ENCODE data around the gene NKPD1. TPM values are rescaled to one million over a fixed set of nuclear protein-coding genes. Genes with fewer than 3 reads are reported as not detected.
A peak's percentile ranks its signal among the peaks of the same experiment; 100 is the strongest.

NKPD1 gene
- total RNA-seq, 1 donor from 2014 or later: 0.10 TPM

DNA sequence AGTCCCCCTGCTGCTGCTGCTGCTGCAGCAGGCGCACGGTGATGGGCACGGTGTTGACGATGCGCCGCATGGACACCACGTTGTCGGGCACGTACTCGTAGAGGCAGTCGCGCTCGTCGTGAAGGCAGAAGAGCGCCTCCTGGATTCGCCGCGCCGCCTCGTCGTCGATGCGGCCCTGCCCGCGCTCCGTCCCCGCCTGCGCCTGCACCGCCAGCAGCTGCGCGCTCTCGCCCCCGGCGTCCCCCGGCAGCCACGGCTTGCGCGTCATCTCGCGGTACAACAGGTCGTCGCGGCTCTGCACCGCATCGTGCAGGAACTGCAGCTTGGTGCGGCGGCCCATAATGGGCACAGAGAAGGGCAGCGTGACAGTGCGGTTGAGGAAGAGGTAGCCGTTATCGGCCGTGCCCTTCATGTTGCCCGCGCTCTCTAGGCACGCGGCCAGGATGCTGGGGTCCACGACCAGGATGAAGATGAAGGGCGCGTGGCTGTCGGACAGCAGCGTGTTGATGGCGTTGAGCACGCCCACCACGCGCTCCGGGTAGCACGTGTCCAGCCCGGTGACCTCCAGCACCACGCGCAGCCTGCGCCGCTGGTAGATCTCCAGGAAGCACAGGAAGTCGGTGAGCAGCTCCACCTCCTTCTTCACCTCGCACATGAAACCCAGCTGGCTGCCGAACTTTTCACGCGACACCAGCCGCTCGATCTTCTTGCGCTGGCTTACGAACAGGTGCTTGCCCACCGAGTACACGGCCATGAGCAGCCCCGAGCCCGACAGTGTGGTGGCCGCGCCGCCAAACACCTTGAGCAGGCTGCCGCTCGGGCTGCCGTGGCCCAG, 8.1 kb downstream of the NKPD1 start:
- H3K4me1 Mint-ChIP-seq (ENCODE audit: low read depth): peaks cover 15% of the 10 kb centered on the region
- TF ChIP-seq, protein P1, sequence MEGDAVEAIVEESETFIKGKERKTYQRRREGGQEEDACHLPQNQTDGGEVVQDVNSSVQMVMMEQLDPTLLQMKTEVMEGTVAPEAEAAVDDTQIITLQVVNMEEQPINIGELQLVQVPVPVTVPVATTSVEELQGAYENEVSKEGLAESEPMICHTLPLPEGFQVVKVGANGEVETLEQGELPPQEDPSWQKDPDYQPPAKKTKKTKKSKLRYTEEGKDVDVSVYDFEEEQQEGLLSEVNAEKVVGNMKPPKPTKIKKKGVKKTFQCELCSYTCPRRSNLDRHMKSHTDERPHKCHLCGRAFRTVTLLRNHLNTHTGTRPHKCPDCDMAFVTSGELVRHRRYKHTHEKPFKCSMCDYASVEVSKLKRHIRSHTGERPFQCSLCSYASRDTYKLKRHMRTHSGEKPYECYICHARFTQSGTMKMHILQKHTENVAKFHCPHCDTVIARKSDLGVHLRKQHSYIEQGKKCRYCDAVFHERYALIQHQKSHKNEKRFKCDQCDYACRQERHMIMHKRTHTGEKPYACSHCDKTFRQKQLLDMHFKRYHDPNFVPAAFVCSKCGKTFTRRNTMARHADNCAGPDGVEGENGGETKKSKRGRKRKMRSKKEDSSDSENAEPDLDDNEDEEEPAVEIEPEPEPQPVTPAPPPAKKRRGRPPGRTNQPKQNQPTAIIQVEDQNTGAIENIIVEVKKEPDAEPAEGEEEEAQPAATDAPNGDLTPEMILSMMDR (IDR thresholded peaks at IDR 0.05): peak; percentile 40
- DNase-seq (ENCODE audit: low spot score): no peak
- peaks cover 5% of the 10 kb centered on the region for H3K36me3 Mint-ChIP-seq (ENCODE audit: low read depth)
- H3K27ac Mint-ChIP-seq (ENCODE audit: unreplicated experiment): no peak overlapping the region
- H3K4me3 Mint-ChIP-seq (ENCODE audit: unreplicated experiment): no peak overlapping the region
- no peaks in the 10 kb centered on the region for H3K9me3 Mint-ChIP-seq (ENCODE audit: low read depth)
- H3K27me3 Mint-ChIP-seq (ENCODE audit: low read depth): no peaks in the 10 kb centered on the region

DNA sequence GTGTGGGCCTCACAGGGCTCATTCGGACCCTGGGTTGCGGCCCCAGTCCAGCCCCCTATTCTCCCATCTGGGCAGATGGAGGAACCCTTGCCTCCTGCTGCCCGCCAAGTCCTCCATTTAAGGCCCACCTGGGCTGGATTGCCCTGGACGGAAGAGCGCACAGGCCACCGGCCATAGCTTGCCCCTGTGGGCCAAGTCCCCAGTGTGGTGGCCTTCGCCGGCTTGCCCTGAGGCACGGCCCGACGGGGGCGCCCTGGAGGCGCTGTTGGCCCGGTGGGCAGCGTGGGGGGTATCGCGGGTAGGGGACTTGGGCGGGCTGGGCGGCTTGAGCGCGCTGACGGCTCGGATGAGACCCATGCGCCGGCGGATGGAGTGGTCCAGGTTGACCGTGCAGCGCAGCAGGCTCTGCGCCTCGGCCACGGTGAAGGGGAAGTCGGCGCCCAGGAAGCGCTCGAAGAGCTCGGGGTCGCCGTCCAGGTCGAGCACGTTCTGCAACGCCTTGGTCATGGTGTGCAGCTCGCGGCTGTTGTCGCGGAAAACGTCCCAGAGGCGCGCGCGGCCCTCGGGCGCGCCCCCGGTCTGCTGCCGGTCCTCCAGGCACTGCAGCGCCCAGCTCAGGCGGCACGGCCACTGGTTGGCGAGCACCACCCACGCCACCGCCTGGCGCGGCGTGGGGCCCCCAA, 8.8 kb downstream of the NKPD1 start:
- Mint-ChIP-seq H3K36me3 (ENCODE audit: low read depth) (peaks cover 5% of the 10 kb centered on the region), H3K9me3 (ENCODE audit: low read depth) (no peaks in the 10 kb centered on the region), H3K27ac (ENCODE audit: unreplicated experiment) (no peak overlapping the region), H3K4me1 (ENCODE audit: low read depth) (peaks cover 15% of the 10 kb centered on the region), H3K27me3 (ENCODE audit: low read depth) (no peaks in the 10 kb centered on the region), H3K4me3 (ENCODE audit: unreplicated experiment) (no peak overlapping the region)
- TF ChIP-seq, protein P1 (IDR thresholded peaks at IDR 0.05): no peak
- DNase-seq (ENCODE audit: low spot score): no peak

DNA sequence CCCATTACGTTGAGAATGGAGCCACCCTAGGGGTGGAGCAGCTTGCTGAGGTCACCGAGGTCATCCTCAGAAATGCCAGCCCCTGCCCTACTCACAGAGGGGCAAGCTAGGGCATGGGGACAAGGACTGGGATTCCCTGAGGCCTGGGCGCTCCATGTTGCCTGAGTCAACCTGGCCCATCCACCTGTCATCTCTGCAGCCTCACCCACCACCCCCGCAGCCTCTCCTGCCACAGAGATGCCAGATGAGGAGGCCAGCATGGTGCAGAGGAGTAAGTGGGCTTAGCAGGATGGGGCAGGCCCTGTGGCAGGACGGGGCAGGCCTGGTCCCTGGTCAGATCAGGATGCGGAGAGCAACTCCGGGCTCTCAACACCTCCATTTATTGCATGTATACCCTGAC, 9.5 kb downstream of the NKPD1 start:
- Mint-ChIP-seq H3K9me3 (ENCODE audit: low read depth) (no peaks in the 10 kb centered on the region), H3K4me3 (ENCODE audit: unreplicated experiment) (no peak overlapping the region), H3K4me1 (ENCODE audit: low read depth) (peaks cover 15% of the 10 kb centered on the region), H3K36me3 (ENCODE audit: low read depth) (peaks cover 5% of the 10 kb centered on the region), H3K27me3 (ENCODE audit: low read depth) (no peaks in the 10 kb centered on the region), H3K27ac (ENCODE audit: unreplicated experiment) (no peak overlapping the region)
- DNase-seq (ENCODE audit: low spot score): no peak
- TF ChIP-seq, protein P1 (IDR thresholded peaks at IDR 0.05): no peak

DNA sequence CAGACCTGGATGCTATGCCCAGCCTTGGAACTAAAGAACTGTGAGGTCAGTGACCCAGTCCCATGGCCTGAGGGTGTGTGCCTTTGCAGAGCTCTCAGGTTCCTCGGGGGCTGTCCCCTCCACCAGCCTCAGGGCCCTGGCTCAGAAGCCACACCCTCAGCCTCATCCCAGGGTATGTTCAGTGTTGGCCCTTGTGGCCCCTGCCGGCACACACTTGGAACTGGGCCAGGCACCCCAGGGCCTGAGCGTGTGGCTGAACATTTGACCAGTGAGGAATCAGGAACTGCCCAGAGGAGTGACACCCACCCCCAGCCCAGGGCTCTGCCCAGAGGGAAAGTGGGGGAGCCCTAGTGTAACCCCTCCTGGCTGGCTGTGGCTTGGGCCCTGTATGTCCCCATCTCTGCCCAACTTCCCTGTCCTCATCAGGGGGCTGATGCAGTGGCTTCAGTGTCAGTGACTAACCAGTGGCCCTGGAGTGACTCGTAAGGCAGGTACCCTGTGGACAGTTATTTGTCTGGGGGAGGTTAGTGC, 10.0 kb downstream of the NKPD1 start:
- TF ChIP-seq, protein P1 (IDR thresholded peaks at IDR 0.05): no peak
- DNase-seq (ENCODE audit: low spot score): no peak
- H3K36me3 Mint-ChIP-seq (ENCODE audit: low read depth): peaks cover 5% of the 10 kb centered on the region
- no peaks in the 10 kb centered on the region for H3K9me3 Mint-ChIP-seq (ENCODE audit: low read depth)
- H3K27ac Mint-ChIP-seq (ENCODE audit: unreplicated experiment): no peak overlapping the region
- no peaks in the 10 kb centered on the region for H3K27me3 Mint-ChIP-seq (ENCODE audit: low read depth)
- peaks cover 15% of the 10 kb centered on the region for H3K4me1 Mint-ChIP-seq (ENCODE audit: low read depth)
- H3K4me3 Mint-ChIP-seq (ENCODE audit: unreplicated experiment): no peak overlapping the region

DNA sequence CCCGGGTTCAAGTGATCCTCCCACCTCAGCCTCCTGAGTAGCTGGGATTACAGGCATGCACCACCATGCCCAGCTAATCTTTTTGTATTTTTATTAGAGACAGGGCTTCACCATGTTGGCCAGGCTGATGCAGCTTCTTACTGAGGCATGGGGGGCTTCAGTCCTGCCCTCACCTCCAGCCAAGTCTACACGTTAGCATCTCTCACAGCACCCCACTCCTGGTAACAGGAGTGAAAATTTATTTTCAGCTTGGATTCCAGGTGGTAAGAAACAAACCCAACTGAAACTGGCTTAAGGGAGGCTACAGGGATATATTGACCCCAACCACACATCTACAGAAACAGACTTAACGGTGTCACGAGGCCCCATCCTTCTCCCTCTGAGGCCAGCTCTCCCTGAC, 10.6 kb downstream of the NKPD1 start:
- no peak overlapping the region for H3K4me3 Mint-ChIP-seq (ENCODE audit: unreplicated experiment)
- H3K4me1 Mint-ChIP-seq (ENCODE audit: low read depth): peaks cover 15% of the 10 kb centered on the region
- TF ChIP-seq, protein P1 (IDR thresholded peaks at IDR 0.05): no peak
- no peaks in the 10 kb centered on the region for H3K9me3 Mint-ChIP-seq (ENCODE audit: low read depth)
- H3K27me3 Mint-ChIP-seq (ENCODE audit: low read depth): no peaks in the 10 kb centered on the region
- no peak for DNase-seq (ENCODE audit: low spot score)
- H3K27ac Mint-ChIP-seq (ENCODE audit: unreplicated experiment): no peak overlapping the region
- H3K36me3 Mint-ChIP-seq (ENCODE audit: low read depth): peaks cover 5% of the 10 kb centered on the region
